ENCODE results near the gene BARD1.

The BARD1 gene

DNA sequence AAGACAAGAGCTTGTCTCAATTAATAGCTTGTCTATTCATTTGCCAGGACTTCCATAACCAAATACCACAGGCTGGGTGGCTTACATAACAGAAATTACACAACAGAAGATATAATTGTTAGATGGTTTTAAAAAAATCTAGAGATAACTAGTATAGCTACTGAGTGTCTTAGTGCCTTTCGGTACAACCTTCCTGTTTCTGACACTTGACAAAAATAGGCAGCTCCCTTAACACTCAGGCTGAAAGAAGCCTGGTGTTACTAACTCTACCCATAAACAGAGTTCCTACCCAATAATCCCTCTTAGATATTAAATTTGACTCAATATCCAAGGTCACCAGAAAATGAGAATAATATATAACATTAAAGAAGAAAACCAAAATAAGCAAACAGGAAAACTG is 129.7 kb downstream of the BARD1 start:
- H3K27me3 Mint-ChIP-seq (ENCODE audit: low read depth): no peaks in the 10 kb centered on the region
- no peak overlapping the region for H3K27ac Mint-ChIP-seq
- H3K36me3 Mint-ChIP-seq (ENCODE audit: low read depth): no peaks in the 10 kb centered on the region
- peaks cover 10% of the 10 kb centered on the region for H3K9me3 Mint-ChIP-seq
- TF ChIP-seq, protein P1, sequence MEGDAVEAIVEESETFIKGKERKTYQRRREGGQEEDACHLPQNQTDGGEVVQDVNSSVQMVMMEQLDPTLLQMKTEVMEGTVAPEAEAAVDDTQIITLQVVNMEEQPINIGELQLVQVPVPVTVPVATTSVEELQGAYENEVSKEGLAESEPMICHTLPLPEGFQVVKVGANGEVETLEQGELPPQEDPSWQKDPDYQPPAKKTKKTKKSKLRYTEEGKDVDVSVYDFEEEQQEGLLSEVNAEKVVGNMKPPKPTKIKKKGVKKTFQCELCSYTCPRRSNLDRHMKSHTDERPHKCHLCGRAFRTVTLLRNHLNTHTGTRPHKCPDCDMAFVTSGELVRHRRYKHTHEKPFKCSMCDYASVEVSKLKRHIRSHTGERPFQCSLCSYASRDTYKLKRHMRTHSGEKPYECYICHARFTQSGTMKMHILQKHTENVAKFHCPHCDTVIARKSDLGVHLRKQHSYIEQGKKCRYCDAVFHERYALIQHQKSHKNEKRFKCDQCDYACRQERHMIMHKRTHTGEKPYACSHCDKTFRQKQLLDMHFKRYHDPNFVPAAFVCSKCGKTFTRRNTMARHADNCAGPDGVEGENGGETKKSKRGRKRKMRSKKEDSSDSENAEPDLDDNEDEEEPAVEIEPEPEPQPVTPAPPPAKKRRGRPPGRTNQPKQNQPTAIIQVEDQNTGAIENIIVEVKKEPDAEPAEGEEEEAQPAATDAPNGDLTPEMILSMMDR (IDR thresholded peaks at IDR 0.05; ENCODE audit: unreplicated experiment in 3 of 3): no peak
- H3K4me1 Mint-ChIP-seq: no peaks in the 10 kb centered on the region
- H3K4me3 Mint-ChIP-seq: no peak overlapping the region

DNA sequence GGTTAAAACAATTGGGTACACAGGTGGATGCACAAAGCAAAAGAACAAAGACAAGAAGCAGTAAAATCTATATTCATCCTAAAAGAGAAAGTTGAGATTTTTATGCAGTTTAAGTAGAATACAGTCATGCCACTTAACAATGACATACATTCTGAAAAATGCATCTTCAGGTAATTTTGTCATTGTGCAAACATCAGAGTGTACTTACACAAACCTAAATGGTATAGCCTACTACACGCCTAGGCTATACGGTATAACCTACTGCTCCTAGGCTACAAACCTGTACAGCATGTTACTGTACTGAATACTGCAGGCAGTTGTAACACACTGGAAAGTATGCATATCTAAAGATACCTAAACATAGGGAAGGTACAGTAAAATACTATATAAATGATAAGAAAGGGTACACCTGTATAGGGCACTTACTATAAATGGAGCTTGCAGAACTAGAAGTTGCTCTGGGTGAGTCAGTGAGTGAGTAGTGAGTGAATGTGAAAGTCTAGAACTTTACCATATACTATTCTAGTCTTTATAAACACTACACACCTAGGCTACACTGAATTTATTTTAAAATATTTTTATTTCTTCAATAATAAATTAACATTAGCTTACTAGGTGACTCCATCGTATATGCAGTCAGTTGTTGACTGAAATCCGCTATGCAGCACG is 132.9 kb downstream of the BARD1 start:
- no peak overlapping the region for H3K4me3 Mint-ChIP-seq
- no peaks in the 10 kb centered on the region for H3K4me1 Mint-ChIP-seq
- no peaks in the 10 kb centered on the region for H3K36me3 Mint-ChIP-seq (ENCODE audit: low read depth)
- peaks cover 5% of the 10 kb centered on the region for H3K9me3 Mint-ChIP-seq
- TF ChIP-seq, protein P1 (IDR thresholded peaks at IDR 0.05; ENCODE audit: unreplicated experiment in 3 of 3): no peak
- no peaks in the 10 kb centered on the region for H3K27me3 Mint-ChIP-seq (ENCODE audit: low read depth)
- H3K27ac Mint-ChIP-seq: no peak overlapping the region
